ENCODE data around the gene ASGR2. TPM values are rescaled to one million over a fixed set of nuclear protein-coding genes. Genes with fewer than 3 reads are reported as not detected.

Gene ASGR2
- total RNA-seq, 4 donors from 2014 or later, result not detected

DNA sequence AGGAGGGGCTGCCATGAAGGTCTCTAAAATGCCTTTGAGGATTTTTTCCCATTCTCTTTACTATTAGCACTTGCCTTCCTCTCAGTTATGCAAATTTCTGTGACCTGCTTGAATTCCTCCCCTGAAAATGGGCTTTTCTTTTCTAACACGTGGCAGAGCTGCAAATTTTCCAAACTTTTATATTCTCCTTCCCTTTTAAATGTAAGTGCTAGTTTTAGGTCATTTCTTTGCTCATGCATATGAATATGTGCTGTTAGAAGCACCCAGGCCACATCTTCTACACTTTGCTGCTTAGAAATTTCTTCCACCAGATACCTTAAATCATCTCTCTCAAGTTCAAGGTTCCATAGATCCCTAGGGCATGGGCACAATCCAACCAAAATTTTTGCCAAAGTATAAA, 46.4 kb downstream of the ASGR2 start:
- Histone ChIP-seq H3K27me3 (no peaks in the 10 kb centered on the region), H3K4me3 (no peak overlapping the region), H3K27ac (no peak overlapping the region), H3K4me1 (no peaks in the 10 kb centered on the region), H3K9me3 (peaks cover 0 to 6% of the 10 kb centered on the region in 2 donors), H3K36me3 (no peaks in the 10 kb centered on the region)
- intact Hi-C loops (cut with DNase I; ENCODE audit: low total_unique reads), result no loop called here
- TF ChIP-seq, protein P1, sequence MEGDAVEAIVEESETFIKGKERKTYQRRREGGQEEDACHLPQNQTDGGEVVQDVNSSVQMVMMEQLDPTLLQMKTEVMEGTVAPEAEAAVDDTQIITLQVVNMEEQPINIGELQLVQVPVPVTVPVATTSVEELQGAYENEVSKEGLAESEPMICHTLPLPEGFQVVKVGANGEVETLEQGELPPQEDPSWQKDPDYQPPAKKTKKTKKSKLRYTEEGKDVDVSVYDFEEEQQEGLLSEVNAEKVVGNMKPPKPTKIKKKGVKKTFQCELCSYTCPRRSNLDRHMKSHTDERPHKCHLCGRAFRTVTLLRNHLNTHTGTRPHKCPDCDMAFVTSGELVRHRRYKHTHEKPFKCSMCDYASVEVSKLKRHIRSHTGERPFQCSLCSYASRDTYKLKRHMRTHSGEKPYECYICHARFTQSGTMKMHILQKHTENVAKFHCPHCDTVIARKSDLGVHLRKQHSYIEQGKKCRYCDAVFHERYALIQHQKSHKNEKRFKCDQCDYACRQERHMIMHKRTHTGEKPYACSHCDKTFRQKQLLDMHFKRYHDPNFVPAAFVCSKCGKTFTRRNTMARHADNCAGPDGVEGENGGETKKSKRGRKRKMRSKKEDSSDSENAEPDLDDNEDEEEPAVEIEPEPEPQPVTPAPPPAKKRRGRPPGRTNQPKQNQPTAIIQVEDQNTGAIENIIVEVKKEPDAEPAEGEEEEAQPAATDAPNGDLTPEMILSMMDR (IDR thresholded peaks at IDR 0.05), result no peak
- no peak for TF ChIP-seq POLR2A (IDR thresholded peaks at IDR 0.05)
- DNase-seq, result no peak

DNA sequence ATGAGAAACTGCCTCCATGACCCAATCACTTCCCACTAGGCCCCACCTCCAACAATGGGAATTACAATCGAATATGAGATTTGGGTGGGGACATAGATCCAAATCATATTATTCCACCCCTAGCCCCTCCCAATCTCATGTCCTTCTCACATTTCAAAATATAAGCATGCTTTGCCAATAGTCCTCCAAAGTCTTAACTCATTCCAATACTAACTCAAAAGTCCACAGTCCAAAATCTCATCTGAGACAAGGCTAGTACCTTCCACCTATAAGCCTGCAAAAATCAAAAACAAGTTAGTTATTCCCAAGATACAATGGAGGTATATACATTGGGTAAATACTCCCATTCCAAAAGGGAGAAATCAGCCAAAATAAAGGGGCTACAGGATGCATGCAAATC, 47.4 kb downstream of the ASGR2 start:
- Histone ChIP-seq H3K36me3 (no peaks in the 10 kb centered on the region), H3K4me1 (no peaks in the 10 kb centered on the region), H3K27me3 (no peaks in the 10 kb centered on the region), H3K4me3 (no peak overlapping the region), H3K9me3 (peaks cover 0 to 6% of the 10 kb centered on the region in 2 donors), H3K27ac (no peak overlapping the region)
- intact Hi-C loops (cut with DNase I; ENCODE audit: low total_unique reads), result no loop called here
- TF ChIP-seq POLR2A (IDR thresholded peaks at IDR 0.05), result no peak
- TF ChIP-seq, protein P1 (IDR thresholded peaks at IDR 0.05), result no peak
- no peak for DNase-seq

DNA sequence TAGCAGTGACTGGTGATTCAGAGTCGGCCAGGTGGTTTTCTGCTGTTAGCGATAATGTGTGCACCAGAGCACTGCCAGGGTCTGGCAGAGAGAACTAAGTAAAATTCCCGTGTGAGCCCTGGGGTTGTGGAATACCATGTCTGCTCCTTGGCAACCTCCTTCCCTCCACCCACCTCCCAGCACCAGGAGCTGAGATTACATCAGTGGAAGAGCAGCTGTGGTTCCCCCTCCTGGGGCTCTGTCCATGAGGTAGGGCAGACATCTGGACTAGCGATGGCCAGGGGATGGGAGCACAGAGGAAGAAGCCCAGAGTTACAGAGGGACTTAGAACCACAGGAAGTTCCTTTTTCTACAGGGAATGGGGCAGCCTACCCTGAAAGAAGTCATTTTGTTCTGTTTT, 50.4 kb downstream of the ASGR2 start:
- intact Hi-C loops (cut with DNase I; ENCODE audit: low total_unique reads), result no loop called here
- no peaks in the 10 kb centered on the region for H3K4me1 ChIP-seq
- H3K27me3 ChIP-seq, result no peaks in the 10 kb centered on the region
- H3K36me3 ChIP-seq, result no peaks in the 10 kb centered on the region
- H3K4me3 ChIP-seq, result no peak overlapping the region
- no peak overlapping the region for H3K27ac ChIP-seq
- H3K9me3 ChIP-seq, result peaks cover 0 to 6% of the 10 kb centered on the region in 2 donors
- TF ChIP-seq POLR2A (IDR thresholded peaks at IDR 0.05), result no peak
- DNase-seq, result no peak

DNA sequence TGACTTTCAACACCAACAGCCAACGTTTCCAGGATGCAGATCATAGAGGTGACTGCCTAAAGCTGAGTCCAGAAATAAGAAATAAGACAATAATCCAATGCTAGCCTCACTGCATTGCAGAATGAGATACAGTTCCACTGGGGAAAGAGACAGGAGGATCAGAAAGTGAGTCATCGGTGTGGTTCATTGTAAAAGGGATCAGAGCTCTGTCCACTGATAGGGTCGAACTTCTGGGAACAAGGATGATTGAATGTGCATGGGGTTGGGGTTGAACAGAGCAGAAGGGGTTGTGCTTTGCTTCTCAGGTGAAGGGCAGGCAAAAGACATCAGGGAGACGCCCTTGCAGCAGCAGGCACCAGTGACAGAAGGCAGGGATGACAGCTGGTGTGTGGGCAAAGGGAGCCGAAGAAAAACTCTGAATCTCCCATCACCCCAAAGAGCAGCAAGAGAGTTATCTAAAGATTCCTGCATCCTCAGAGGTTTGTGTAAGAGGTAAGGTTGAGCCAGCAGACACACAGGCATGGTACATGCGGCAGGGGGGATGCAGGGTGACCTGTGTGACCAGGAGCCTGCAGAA, 51.0 kb downstream of the ASGR2 start:
- Histone ChIP-seq H3K27me3 (no peaks in the 10 kb centered on the region), H3K27ac (no peak overlapping the region), H3K4me1 (no peaks in the 10 kb centered on the region), H3K4me3 (no peak overlapping the region), H3K36me3 (no peaks in the 10 kb centered on the region), H3K9me3 (peaks cover 0 to 3% of the 10 kb centered on the region in 2 donors)
- intact Hi-C loops (cut with DNase I; ENCODE audit: low total_unique reads), result no loop called here
- no peak for DNase-seq
- TF ChIP-seq, protein P1 (IDR thresholded peaks at IDR 0.05), result no peak
- TF ChIP-seq POLR2A (IDR thresholded peaks at IDR 0.05), result no peak

DNA sequence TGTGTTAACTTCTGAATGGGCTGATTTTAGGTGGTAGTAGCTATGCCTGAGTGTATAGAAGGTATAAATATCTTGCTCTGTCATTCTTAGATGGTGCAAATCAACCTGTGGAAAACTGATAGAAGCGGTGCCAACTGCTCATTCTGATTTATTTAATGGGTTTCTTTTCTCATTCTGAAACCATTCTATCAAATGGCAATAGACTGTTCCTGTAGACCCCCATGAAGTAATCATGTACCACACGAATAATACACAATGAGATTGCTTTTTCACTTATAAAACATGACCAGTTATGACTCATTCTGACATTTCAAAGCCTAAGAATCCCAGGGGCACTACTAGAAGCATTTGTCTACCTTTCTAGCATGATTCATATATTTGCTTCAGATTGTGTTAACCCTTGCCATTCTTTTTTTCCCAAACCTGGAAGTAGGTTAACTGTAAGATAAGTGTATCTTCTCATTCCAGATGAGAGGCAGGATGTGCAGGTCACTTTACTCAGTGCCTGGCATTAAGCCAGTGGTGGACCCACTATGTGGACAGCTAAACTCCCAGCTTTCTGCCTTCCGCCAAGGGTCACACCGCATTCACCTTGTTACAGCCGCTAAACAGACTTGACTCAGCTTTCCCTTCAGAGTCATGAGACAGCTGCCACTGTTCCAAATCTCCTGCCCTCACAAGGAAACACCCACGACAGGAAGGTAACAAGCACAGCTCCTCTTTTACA, 54.3 kb downstream of the ASGR2 start:
- Histone ChIP-seq H3K9me3 (no peaks in the 10 kb centered on the region), H3K27ac (no peak overlapping the region), H3K36me3 (no peaks in the 10 kb centered on the region), H3K27me3 (no peaks in the 10 kb centered on the region), H3K4me3 (no peak overlapping the region), H3K4me1 (no peaks in the 10 kb centered on the region)
- TF ChIP-seq, protein P1 (IDR thresholded peaks at IDR 0.05), result no peak
- TF ChIP-seq POLR2A (IDR thresholded peaks at IDR 0.05), result no peak
- intact Hi-C loops (cut with DNase I; ENCODE audit: low total_unique reads), result no loop called here
- DNase-seq, result no peak
